Effector memory CD8-positive, alpha-beta T cell (primary cell): ENCODE data around the gene MICALL1.

Experiments
- ATAC-seq: fragments of 150-1000 bp; cut with Tn5 transposase; replicated peaks from 2 replicates; pipeline ENCODE4 v1.10.0; 2021; ENCODE audit warnings: mild to moderate bottlenecking, moderate library complexity
- DNase-seq, 3 experiments: peaks; one replicate each; pipeline ENCODE4 v3.0.0; 2021
- H3K27ac Mint-ChIP-seq, 2 donors: one replicate each; pipeline ENCODE4 v1.8.0; 2022; ENCODE audit warnings: mild to moderate bottlenecking in 2 of 2, mixed read lengths in 2 of 2, moderate library complexity in 2 of 2
- H3K27me3 Mint-ChIP-seq, 2 donors: one replicate each; pipeline ENCODE4 v1.8.0; 2022; ENCODE audit warnings: mixed read lengths in 2 of 2
- H3K36me3 Mint-ChIP-seq: one replicate; pipeline ENCODE4 v1.8.0; 2022; ENCODE audit warnings: mild to moderate bottlenecking, moderate library complexity, mixed read lengths; ENCODE audit not compliant: insufficient read depth
- H3K4me1 Mint-ChIP-seq, 2 donors: one replicate each; pipeline ENCODE4 v1.8.0; 2022; ENCODE audit warnings: low read depth in 2 of 2, mixed read lengths in 2 of 2
- H3K4me3 Mint-ChIP-seq, 2 donors: one replicate each; pipeline ENCODE4 v1.8.0; 2022; ENCODE audit warnings: mild to moderate bottlenecking in 2 of 2, mixed read lengths in 2 of 2, moderate library complexity in 2 of 2
- H3K9me3 Mint-ChIP-seq, 2 donors: one replicate each; pipeline ENCODE4 v1.8.0; 2022; ENCODE audit warnings: mixed read lengths in 2 of 2

The MICALL1 gene

DNA sequence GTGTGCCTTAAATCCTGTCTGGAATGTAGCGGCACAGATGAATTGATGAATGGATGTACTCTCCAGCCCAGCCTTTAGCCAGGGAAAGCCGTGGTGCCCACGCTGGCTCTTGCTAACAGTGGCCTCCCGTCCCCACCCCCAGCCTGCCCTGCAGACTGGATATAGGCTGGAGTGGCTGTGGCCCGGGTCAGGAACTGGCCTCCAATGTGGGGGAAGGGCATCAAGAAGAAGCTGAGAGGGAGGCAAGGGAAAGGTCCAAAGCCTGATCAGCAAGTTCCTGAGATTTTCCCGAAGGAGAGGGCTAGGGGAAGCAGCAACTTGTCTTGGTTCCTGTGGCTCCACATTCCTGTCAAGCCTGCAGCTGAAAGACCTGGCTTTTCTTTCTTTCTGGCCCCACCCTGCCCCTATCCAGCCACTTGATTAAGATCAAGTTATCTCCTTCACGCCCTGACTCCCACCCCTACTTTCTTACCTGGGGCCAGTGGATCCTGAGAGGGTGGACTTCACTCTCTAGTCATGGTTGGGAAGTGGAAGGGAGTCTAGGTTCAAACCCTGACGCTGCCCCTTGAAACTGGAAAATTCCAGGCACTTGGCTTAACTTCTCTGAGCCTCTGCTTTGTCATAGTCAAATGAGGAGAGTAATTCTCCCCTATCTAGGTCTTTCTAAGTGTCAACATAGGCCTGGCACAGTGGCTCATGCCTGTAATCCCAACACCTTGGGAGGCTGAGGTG is 11.0 kb upstream of the MICALL1 start:
- Mint-ChIP-seq H3K4me1 (peaks cover 6 to 19% of the 10 kb centered on the region in 2 donors), H3K36me3 (peaks cover 6% of the 10 kb centered on the region), H3K27me3 (no peaks in the 10 kb centered on the region), H3K27ac (peak overlapping the region; percentile 86 to 95), H3K9me3 (no peaks in the 10 kb centered on the region), H3K4me3 (no peak overlapping the region)
- no peak for DNase-seq
- ATAC-seq, result no peak

DNA sequence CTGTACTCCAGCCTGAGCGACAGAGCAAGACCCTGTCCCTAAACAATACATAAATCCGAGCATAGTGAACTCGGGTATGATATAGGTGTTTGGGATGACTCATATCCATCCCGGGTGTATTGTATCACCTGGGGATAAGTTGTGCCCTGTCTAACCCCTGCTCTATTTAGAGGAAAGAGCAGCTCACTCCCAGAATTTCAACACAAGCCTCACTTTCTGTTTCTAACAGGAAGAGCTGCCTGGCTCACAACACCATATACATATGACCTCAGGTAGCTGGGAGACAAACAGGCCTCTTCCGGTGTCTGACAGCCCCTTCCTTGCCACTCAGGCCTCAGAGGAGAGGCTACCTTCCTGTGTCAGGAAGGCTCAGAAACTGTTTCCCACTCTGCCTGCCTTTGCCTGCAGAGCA is 9.9 kb upstream of the MICALL1 start:
- H3K27ac Mint-ChIP-seq, result peak overlapping the region; percentile 86 to 95
- H3K36me3 Mint-ChIP-seq, result peaks cover 4% of the 10 kb centered on the region
- DNase-seq, result peak; percentile 27 to 40 (median 29)
- H3K27me3 Mint-ChIP-seq, result no peaks in the 10 kb centered on the region
- H3K4me1 Mint-ChIP-seq, result peaks cover 6 to 19% of the 10 kb centered on the region in 2 donors
- no peaks in the 10 kb centered on the region for H3K9me3 Mint-ChIP-seq
- peak; percentile 98 for ATAC-seq
- H3K4me3 Mint-ChIP-seq, result peak overlapping the region; percentile 43 to 53

DNA sequence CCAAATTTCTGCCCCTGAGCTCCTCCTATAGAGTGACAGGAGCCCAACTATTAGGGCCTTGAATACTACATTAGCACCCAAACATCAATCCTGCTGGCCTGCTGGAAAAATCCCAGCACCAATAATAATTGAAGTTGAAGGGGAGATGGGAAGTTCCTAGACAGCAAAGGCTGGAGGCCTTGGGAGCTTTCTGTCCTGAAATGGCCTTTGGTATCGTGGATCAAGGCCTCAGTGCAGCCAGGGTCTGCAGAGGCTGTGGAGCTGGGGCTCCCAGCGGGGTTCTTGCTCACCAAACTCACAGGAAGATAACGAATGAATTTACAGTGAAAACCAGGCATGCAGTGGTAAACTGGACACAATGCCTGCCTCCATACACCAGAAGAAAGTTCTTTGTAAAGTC is 9.2 kb upstream of the MICALL1 start:
- H3K4me1 Mint-ChIP-seq, result peaks cover 6 to 19% of the 10 kb centered on the region in 2 donors
- ATAC-seq, result no peak
- no peaks in the 10 kb centered on the region for H3K27me3 Mint-ChIP-seq
- no peaks in the 10 kb centered on the region for H3K9me3 Mint-ChIP-seq
- H3K36me3 Mint-ChIP-seq, result no peaks in the 10 kb centered on the region
- peak overlapping the region in 1 of 2 donors; percentile 43 for H3K4me3 Mint-ChIP-seq
- no peak for DNase-seq
- peak overlapping the region; percentile 86 to 95 for H3K27ac Mint-ChIP-seq

DNA sequence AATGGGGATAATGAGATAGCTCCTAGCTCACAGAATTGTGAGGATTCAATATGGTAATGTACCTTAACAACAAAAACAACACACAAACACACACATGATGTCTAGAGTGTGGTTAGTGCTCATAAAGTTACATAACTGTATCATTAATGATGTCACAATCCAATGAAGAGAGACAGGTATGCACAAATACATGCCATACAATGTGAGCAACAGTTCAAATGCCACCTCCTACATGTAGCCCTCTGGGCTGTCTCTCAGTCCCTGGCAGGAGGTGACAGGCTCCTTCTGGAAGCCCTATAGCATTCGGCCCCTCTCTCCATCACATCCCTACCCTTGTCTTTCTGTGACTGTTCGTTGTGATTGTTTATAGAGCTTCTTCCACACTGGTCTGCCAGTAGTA is 8.3 kb upstream of the MICALL1 start:
- DNase-seq (no peak), ATAC-seq (no peak)
- Mint-ChIP-seq H3K9me3 (no peaks in the 10 kb centered on the region), H3K27me3 (no peaks in the 10 kb centered on the region), H3K27ac (peak overlapping the region; percentile 64 to 75), H3K36me3 (no peaks in the 10 kb centered on the region), H3K4me1 (peaks cover 6 to 19% of the 10 kb centered on the region in 2 donors), H3K4me3 (no peak overlapping the region)

DNA sequence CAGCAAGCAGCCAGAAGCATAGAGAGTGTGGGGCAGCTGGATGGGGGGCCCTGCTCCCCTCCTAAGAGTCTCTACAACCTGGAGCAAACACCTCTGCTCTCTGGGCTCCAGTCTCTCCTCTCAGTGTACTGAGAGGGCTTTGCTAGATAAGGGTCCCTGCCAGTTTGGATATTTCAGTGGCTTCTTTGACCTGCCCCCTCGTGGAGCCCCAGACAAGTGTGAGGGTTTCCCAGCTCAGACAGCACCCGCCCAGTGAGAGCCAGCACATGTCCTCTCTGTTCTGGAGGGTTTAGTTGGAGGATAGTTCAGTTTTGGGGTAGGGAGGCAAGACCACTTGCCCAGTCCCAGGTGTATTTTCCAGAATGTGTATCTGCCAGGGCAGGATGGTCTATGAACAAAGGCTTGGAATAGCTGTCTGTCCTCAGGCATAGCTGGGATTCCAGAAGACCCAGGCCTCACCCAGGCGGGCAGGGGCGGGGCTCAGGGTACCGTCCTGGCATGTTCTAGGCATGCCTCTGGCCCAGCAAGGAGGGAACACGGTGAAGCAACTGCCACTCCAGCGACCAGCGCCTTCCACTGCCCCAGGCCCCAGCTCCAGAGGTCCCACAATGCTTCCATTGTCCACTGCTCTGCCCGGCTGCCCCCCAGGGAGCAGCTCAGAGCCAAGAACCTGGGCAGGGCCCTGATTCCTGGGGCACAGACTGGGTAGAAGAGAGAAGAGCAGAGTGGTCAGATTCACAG is 7.5 kb upstream of the MICALL1 start:
- Mint-ChIP-seq H3K4me1 (peaks cover 6 to 15% of the 10 kb centered on the region in 2 donors), H3K9me3 (no peaks in the 10 kb centered on the region), H3K4me3 (no peak overlapping the region), H3K27me3 (no peaks in the 10 kb centered on the region), H3K36me3 (no peaks in the 10 kb centered on the region), H3K27ac (peak overlapping the region; percentile 64 to 75)
- ATAC-seq (no peak), DNase-seq (no peak)

DNA sequence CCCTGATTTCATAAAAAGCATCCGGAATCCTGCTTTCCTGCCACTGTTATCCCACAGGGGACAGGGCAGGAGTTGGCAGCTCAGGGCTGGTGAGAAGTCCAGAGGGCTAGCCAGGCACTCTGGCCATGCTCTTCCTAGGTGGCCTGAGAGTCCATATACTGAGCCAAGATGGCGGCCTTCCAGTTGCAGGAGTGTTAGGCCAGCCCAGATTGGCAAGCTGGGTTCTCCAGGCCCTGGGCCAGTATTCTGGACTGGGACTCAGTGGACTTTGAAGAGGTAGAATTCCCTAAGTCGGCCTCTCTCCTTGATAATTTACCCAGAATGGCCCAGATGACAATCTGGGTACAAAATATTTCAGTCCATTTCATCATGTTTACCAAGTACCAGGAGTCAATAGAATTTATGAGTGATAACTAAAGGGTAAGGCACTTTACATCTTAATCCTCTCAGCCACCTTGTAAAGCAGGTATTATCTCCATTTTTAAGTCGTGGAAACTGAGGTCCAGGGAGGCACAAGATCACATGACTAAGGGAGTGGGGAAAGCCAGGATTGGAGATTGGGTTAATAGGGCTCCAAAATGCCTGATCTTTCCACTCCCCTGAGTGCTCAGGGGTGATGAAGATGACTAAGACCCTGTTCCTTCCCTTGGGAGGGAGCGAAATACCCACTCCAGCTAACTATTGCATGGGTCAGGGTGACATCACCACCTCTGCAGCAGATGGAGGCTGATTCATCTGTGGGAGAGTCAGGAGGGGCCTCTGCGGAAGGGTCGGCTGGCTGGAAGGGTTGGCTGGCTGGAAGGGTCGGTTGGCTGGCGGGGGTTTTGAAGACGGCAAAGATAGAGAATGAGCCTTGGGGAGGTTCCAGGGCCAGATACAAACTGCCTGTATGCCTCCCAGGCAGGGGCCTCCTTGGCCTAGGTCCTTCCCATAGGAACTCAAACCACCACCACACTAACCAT is 1.2 kb upstream of the MICALL1 start:
- ATAC-seq, result no peak

DNA sequence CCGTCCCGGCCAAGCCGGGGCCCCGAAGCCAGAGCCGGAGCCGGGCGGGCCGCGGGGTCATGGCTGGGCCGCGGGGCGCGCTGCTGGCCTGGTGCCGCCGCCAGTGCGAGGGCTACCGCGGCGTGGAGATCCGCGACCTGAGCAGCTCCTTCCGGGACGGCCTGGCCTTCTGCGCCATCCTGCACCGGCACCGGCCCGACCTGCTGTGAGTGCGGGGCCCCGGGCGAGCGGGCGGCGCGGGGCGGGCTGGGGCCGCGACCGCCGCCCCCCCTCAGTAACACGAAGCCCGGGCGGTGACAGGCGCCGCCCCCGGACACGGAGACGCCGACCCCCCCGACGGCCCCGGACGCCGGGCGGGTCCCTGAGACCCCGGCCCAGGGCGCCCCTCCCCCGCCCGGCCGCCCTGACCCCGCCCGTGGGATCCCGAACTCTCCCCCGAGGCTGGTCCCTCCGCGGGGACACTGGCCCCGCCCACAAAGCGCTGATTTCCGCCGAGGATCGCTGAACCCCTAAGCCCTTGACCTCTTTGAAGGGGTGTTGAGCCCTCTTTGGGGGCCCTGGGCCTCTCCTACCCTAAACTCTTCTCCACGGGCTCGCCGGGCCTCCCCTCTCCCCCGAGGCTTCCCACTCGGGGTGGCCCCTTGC is 389 bp downstream of the MICALL1 start:
- H3K27me3 Mint-ChIP-seq, result no peaks in the 10 kb centered on the region
- H3K9me3 Mint-ChIP-seq, result no peaks in the 10 kb centered on the region
- DNase-seq, result peak in 2 of 3 experiments; percentile 14 to 27
- H3K4me1 Mint-ChIP-seq, result peaks cover 24 to 33% of the 10 kb centered on the region in 2 donors
- H3K4me3 Mint-ChIP-seq, result peak overlapping the region; percentile 69 to 78
- ATAC-seq, result peak; percentile 23
- H3K36me3 Mint-ChIP-seq, result peaks cover 12% of the 10 kb centered on the region
- peak overlapping the region; percentile 50 to 72 for H3K27ac Mint-ChIP-seq

More for the DNA sequence above, 1.2 kb upstream of the MICALL1 start:
- Mint-ChIP-seq H3K27me3 (no peaks in the 10 kb centered on the region), H3K9me3 (no peaks in the 10 kb centered on the region), H3K36me3 (peaks cover 12% of the 10 kb centered on the region), H3K27ac (peak overlapping the region; percentile 81 to 86), H3K4me3 (peak overlapping the region; percentile 83 to 88), H3K4me1 (peaks cover 24 to 27% of the 10 kb centered on the region in 2 donors)
- no peak for DNase-seq

DNA sequence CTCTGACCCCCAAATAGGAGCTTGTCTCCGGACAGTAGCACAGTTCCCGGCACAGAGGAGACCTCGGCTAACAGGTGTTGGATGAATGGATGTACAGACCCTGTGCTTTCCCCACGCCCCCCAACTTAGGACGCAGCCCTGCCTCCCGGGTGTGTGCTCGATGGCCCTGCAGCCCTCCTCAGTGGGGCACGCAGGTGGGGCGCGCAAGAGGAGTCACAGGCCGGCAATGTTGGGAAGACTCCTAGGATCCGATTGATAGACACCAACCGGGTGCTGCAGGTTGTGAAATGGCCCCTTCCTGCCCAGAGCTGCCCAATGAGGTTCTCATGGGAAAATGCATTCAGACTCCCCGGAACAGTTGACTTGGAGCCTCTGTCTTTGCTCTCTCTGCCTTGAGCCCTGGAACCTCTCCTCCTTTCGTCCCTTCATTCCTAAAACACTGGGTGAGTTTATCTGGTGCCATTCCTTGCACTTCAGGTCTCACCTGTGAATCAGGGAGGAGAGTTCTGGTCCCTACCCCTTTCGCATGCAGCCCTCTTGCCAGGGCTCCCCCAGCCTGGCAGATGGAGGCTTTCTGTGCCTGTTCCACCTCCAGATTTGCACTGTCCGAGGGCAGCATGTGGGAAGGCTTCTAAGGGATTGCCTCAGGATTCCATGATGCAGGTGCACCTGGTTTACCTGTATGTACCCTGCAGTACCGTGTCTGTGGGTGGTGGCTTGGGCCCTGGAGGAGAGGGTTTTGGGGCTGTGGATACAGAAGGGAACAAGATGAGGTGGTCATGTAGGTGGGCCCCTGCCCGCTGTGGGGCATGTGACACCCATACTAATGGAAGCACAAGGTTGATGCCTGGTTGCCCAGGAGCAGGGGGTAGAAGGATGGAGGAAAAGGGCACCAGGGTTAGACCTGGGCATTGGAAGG is 1.2 kb downstream of the MICALL1 start:
- peak overlapping the region; percentile 69 to 78 for H3K4me3 Mint-ChIP-seq
- H3K36me3 Mint-ChIP-seq, result peaks cover 12% of the 10 kb centered on the region
- ATAC-seq (no peak), DNase-seq (no peak)
- H3K27ac Mint-ChIP-seq, result peak overlapping the region; percentile 50 to 72
- H3K9me3 Mint-ChIP-seq, result no peaks in the 10 kb centered on the region
- peaks cover 29 to 39% of the 10 kb centered on the region in 2 donors for H3K4me1 Mint-ChIP-seq
- H3K27me3 Mint-ChIP-seq, result no peaks in the 10 kb centered on the region

DNA sequence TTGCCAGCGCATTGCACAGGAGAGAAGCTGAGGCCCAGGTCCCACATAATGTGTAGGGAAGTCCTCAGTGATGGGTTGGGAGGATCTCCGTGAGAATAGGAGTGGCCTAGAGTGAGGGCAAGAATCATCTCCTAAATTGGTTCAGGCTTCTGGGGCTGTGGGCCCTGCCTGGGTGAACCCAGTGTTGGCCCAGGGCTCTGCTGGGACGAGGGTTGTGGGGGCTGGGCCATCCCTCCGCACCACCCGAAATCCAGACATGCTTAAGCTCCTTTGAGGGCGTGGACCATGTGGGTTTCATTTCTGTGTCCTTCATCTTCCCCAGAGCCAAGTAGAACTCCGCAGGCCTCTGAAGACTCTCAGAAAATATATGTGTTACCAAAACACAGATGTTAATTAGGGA is 3.7 kb downstream of the MICALL1 start:
- Mint-ChIP-seq H3K36me3 (peaks cover 23% of the 10 kb centered on the region), H3K9me3 (no peaks in the 10 kb centered on the region), H3K27ac (peak overlapping the region; percentile 59 to 60), H3K27me3 (no peaks in the 10 kb centered on the region), H3K4me3 (no peak overlapping the region), H3K4me1 (peaks cover 29 to 40% of the 10 kb centered on the region in 2 donors)
- ATAC-seq (no peak), DNase-seq (no peak)

DNA sequence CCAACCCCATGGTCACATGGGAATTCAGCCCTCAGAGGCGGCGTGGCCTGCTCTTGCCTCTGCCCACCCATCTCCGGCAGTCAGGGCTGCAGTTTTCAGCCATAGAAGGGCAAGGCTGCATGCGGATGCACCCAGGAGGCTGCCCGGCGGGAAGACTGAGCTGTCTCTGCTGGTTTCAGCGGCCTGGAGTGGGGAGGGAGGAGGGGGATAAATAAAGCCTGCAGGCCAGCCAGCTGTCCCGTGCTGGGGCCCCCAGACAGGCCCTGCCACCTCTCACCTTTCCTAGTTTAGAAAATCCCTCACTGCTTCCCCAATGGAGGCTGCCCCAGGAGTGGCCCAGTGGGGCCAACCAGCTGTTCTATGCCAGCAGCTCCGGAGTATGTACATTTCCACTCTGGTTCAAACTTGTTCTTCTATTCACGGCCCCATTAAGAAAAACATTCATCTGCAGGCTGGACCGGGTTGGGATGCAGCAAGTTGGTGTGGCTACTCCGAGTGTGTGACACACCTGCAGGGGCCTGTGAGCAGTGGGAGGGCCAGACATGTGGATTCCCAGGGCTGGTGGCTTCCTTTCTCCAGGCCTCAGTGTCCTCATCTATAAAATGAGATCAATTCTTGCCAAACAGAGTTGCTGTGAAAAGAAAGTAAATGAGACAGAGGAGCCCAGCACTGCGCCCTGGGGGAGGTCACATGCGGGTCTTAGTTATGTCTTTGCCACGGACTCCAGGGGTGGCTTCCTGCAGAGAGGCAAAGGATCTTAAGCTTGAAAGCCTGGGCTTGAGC is 5.0 kb downstream of the MICALL1 start:
- peak overlapping the region; percentile 23 to 68 for H3K27ac Mint-ChIP-seq
- DNase-seq, result no peak
- H3K4me3 Mint-ChIP-seq, result no peak overlapping the region
- H3K9me3 Mint-ChIP-seq, result no peaks in the 10 kb centered on the region
- no peak for ATAC-seq
- peaks cover 27% of the 10 kb centered on the region for H3K36me3 Mint-ChIP-seq
- H3K27me3 Mint-ChIP-seq, result no peaks in the 10 kb centered on the region
- peaks cover 19 to 33% of the 10 kb centered on the region in 2 donors for H3K4me1 Mint-ChIP-seq

DNA sequence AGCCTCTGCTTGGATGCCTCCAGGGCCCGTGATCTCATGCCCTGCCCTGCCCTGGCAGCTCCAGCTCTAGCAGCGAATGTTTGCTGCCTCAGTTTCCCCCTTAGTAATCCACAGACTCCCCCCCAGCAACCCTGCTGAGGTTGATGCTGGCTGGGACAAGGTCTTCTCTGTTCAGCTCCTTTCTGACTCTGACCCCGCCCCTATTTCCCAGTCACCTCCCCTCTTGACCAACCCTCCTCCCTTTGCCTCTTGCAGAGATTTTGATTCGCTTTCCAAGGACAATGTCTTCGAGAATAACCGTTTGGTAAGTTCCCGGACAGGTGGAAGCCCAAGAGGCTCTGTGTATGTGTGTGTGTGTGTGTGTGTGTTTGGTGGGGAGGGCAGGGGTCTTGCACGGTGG is 5.6 kb downstream of the MICALL1 start:
- no peak for ATAC-seq
- H3K36me3 Mint-ChIP-seq, result peaks cover 32% of the 10 kb centered on the region
- peak overlapping the region in 1 of 2 donors; percentile 23 for H3K27ac Mint-ChIP-seq
- no peak for DNase-seq
- no peaks in the 10 kb centered on the region for H3K27me3 Mint-ChIP-seq
- H3K4me3 Mint-ChIP-seq, result no peak overlapping the region
- peaks cover 19 to 33% of the 10 kb centered on the region in 2 donors for H3K4me1 Mint-ChIP-seq
- H3K9me3 Mint-ChIP-seq, result no peaks in the 10 kb centered on the region
